OCI-LY7 (cell line): ENCODE results near the gene PLA2R1. TPM values are rescaled to one million over a fixed set of nuclear protein-coding genes. Genes with fewer than 3 reads are reported as not detected.

Source experiments
- BruUV-seq: library from RNA; stranded (reverse); fragments of 400-500 nt; replicated peaks from 2 replicates; lab custom pipeline; 2021; lab: Mats Ljungman, UMichigan
- CTCF ChIA-PET: fragments of 300-600 bp; sonication (Branson Sonifier 250); formaldehyde crosslinking; loops from one replicate; lab custom pipeline; 2022; ENCODE audit warnings: antibody characterized with exemption; ENCODE audit not compliant: unreplicated experiment; lab: Charles Lee
- POLR2A ChIA-PET: fragments of 300-600 bp; sonication (Branson Sonifier 250); formaldehyde crosslinking; loops from one replicate; lab custom pipeline; 2022; ENCODE audit warnings: antibody characterized with exemption; lab: Charles Lee
- DNase-seq: peaks from one replicate; pipeline ENCODE4 v3.0.0-alpha.2; 2015; ENCODE audit warnings: low spot score
- H2AFZ ChIP-seq: fragments of 200-600 bp; sonication (generic), shearing (Covaris generic); 2 replicates; pipeline ENCODE4 v1.6.1; 2014; ENCODE audit warnings: mild to moderate bottlenecking, antibody characterized with exemption, low read length, moderate library complexity
- H3K27ac ChIP-seq: fragments of 200-600 bp; sonication (generic); 2 replicates; pipeline ENCODE4 v1.5.1; 2014; ENCODE audit warnings: mixed run types, low read depth, mild to moderate bottlenecking, moderate library complexity, low read length, inconsistent platforms; ENCODE audit not compliant: poor library complexity, severe bottlenecking
- H3K36me3 ChIP-seq: fragments of 200-600 bp; sonication (generic); 2 replicates; pipeline ENCODE4 v1.6.1; 2014; ENCODE audit warnings: mild to moderate bottlenecking, antibody characterized with exemption, low read length, moderate library complexity, mixed read lengths; ENCODE audit not compliant: insufficient read depth
- H3K4me1 ChIP-seq: fragments of 200-600 bp; sonication (generic); 2 replicates; pipeline ENCODE4 v1.5.1; 2014; ENCODE audit warnings: mild to moderate bottlenecking, low read length; ENCODE audit not compliant: insufficient read depth, poor library complexity, severe bottlenecking
- H3K4me2 ChIP-seq: fragments of 200-600 bp; sonication (generic); 2 replicates; pipeline ENCODE4 v1.6.1; 2014; ENCODE audit warnings: mild to moderate bottlenecking, low read length
- H3K4me3 ChIP-seq: fragments of 200-600 bp; sonication (generic); 2 replicates; pipeline ENCODE4 v1.5.1; 2014; ENCODE audit warnings: mild to moderate bottlenecking, low read depth, low read length; ENCODE audit not compliant: poor library complexity, severe bottlenecking
- H3K79me2 ChIP-seq: fragments of 200-600 bp; sonication (generic); 2 replicates; pipeline ENCODE4 v1.6.1; 2016; ENCODE audit warnings: low read depth, mild to moderate bottlenecking, low read length, moderate library complexity, mixed read lengths; ENCODE audit not compliant: insufficient read depth
- H3K9me2 ChIP-seq: fragments of 200-600 bp; sonication (generic); 2 replicates; pipeline ENCODE4 v1.6.1; 2016; ENCODE audit warnings: mild to moderate bottlenecking, low read length, mixed read lengths; ENCODE audit not compliant: insufficient read depth
- H3K9me3 ChIP-seq: fragments of 200-600 bp; sonication (generic); 2 replicates; pipeline ENCODE4 v1.6.1; 2014; ENCODE audit warnings: mild to moderate bottlenecking, mixed run types, low read length, mixed read lengths
- H4K20me1 ChIP-seq: fragments of 200-600 bp; sonication (generic); 2 replicates; pipeline ENCODE4 v1.6.1; 2014; ENCODE audit warnings: mild to moderate bottlenecking, antibody characterized with exemption, low read length, moderate library complexity, mixed read lengths; ENCODE audit not compliant: insufficient read depth
- CTCF ChIP-seq: fragments of 200-600 bp; sonication (generic); conservative IDR thresholded peaks from 2 replicates; pipeline ENCODE4 v1.5.1; 2014; ENCODE audit warnings: mild to moderate bottlenecking, antibody characterized with exemption, low read length, moderate library complexity, mixed read lengths
- EZH2phosphoT487 ChIP-seq: fragments of 200-600 bp; sonication (generic); IDR thresholded peaks from 2 replicates; pipeline ENCODE4 v1.6.1; 2018; ENCODE audit warnings: low read depth, borderline replicate concordance, mild to moderate bottlenecking, mixed run types, antibody characterized with exemption, low read length, moderate library complexity, mixed read lengths
- intact Hi-C: fragments of 100-400 bp; cut with micrococcal nuclease; formaldehyde crosslinking; loops from one replicate; pipeline ENCODE4 v1.10.0; 2022; ENCODE audit not compliant: unreplicated experiment
- total RNA-seq, 2 experiments: library from RNA; depleted of rRNA in 1 of 2; stranded (reverse); fragments of >200 nt in 1 of 2; shearing (Covaris generic) in 1 of 2; gene quantifications; 2 replicates each; pipeline ENCODE4 v1.2.3, GENCODE V29; 2014 to 2022

Gene PLA2R1
- total RNA-seq, 2 experiments from 2014 or later = not detected

DNA sequence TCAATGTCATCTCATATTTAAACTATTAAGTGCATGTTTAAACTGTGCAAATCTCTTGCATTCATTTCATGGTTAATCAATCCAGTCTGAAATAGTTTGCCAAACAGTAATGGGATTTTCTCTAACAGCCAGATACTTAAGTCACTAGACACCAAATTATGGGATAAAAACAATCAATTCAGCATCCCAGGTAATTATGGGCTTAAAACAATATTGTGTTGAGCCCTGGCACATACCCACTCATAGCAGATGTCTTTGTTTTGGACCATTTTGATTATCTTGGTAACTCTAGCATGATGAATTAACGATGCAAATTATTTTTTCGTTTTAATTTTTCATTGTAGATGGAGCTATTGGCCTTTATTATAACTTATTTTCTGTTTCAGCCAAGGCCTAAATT lies 145.9 kb downstream of the PLA2R1 start:
- POLR2A ChIA-PET = no interaction called here
- no peak overlapping the region for H3K27ac ChIP-seq
- H3K36me3 ChIP-seq = no peaks in the 10 kb centered on the region
- H3K4me1 ChIP-seq = no peaks in the 10 kb centered on the region
- no peaks in the 10 kb centered on the region for H3K9me2 ChIP-seq
- no peak for DNase-seq
- CTCF ChIA-PET = no interaction called here
- no peaks in the 10 kb centered on the region for H3K9me3 ChIP-seq
- no peak overlapping the region for H3K4me3 ChIP-seq
- no peak overlapping the region for H3K4me2 ChIP-seq
- intact Hi-C loops = no loop called here
- BruUV-seq = no TSS peak
- no peaks in the 10 kb centered on the region for H3K79me2 ChIP-seq
- TF ChIP-seq EZH2phosphoT487 (no peak), CTCF (no peak)
- H4K20me1 ChIP-seq = no peaks in the 10 kb centered on the region
- H2AFZ ChIP-seq = no peak overlapping the region

- Histone ChIP-seq H3K9me3 (no peaks in the 10 kb centered on the region), H3K4me1 (no peaks in the 10 kb centered on the region), H3K36me3 (no peaks in the 10 kb centered on the region), H3K9me2 (no peaks in the 10 kb centered on the region), H2AFZ (no peak overlapping the region), H3K27ac (no peak overlapping the region), H4K20me1 (no peaks in the 10 kb centered on the region), H3K4me2 (no peak overlapping the region), H3K4me3 (no peak overlapping the region), H3K79me2 (no peaks in the 10 kb centered on the region)
- TF ChIP-seq CTCF = no peak
- TF ChIP-seq EZH2phosphoT487 = no peak
- intact Hi-C loops = no loop called here
- POLR2A ChIA-PET = interaction anchor here (0.6 kb wide), 1 partner anchor 89 kb away, joined by 5 read pairs; no protein-coding TSS in a partner anchor
- no peak for DNase-seq
- no TSS peak for BruUV-seq
- CTCF ChIA-PET = no interaction called here
Measured at GRCh38 chr2:159913900-159914299, 148.5 kb downstream of the PLA2R1 start.

DNA sequence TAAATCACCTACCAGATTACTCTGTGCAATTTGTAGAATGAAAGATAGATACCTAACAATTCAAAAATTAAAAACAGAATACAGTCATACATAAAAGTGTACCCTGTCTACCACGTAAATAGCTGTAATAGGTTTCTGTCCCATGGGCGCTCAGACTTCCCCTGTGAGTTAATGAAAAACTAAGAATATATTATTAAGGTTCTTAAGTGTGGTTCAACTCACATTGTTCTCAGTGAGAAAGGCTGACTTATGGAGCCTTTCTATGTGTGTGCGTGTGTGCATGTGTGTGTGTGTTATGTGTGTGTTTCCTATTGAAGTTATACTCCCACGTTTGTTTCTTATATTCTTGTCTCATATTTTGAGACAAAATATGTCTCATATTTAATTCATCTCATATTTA lies 149.8 kb downstream of the PLA2R1 start:
- no peak overlapping the region for H3K27ac ChIP-seq
- no peaks in the 10 kb centered on the region for H3K79me2 ChIP-seq
- H3K9me3 ChIP-seq = no peaks in the 10 kb centered on the region
- H4K20me1 ChIP-seq = no peaks in the 10 kb centered on the region
- no peaks in the 10 kb centered on the region for H3K4me1 ChIP-seq
- H3K4me3 ChIP-seq = no peak overlapping the region
- no peak overlapping the region for H3K4me2 ChIP-seq
- no TSS peak for BruUV-seq
- DNase-seq = no peak
- ChIA-PET POLR2A (interaction anchor here (0.6 kb wide), 1 partner anchor 294 kb away, joined by 3 read pairs; no protein-coding TSS in a partner anchor), CTCF (no interaction called here)
- intact Hi-C loops = no loop called here
- H3K36me3 ChIP-seq = no peaks in the 10 kb centered on the region
- TF ChIP-seq CTCF (no peak), EZH2phosphoT487 (no peak)
- no peak overlapping the region for H2AFZ ChIP-seq
- H3K9me2 ChIP-seq = no peaks in the 10 kb centered on the region
